Measurements from ENCODE around the gene KLC1. TPM values are rescaled to one million over a fixed set of nuclear protein-coding genes. Genes with fewer than 3 reads are reported as not detected.

KLC1 gene
- total and polyA plus RNA-seq, 10 of the 15 experiments (the other 5 are each of a cell fraction or from before 2014, with no cell fraction given), result 5.5 to 137 (median 76.1) TPM

DNA sequence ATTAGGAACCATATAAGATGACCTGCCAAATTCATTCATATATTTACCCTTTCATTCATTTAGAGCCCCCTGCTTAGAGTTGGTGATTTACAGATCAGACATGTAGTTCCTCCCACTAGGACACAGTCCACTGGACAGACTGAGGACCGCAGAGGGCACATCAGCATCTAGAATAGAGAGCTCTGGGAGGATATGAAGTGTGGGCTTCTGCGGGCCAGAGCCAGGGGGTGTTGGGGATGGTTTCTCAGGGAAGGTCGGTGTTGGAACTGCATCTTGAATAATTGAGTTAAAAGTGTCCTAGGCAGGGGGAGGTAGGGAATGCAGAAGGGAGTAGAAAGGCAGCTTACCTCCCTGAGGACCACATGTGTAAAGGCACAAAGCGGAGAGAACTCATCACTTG is 42.9 kb downstream of the KLC1 start:
- ChIA-PET RAD21 (ENCODE audit: unreplicated experiment) (no interaction called here), CTCF (no interaction called here), SMC1A (ENCODE audit: uncharacterized antibody, unreplicated experiment) (interaction anchor here (0.9 to 1.1 kb wide), 2 partner anchors 8 to 11 kb away, joined by 3 to 4 read pairs; no protein-coding TSS in a partner anchor), POLR2A (interaction anchor here (1.4 kb wide), 1 partner anchor 20 kb away, joined by 3 read pairs; no protein-coding TSS in a partner anchor)
- H3K36me3 ChIP-seq (ENCODE audit: control insufficient read depth in 2 of 2, insufficient read depth in 2 of 2, low read length in 1 of 2), result peaks cover 13 to 49% of the 10 kb centered on the region in 2 experiments
- no peak overlapping the region for H3K27ac ChIP-seq (ENCODE audit: control insufficient read depth, insufficient read depth)
- intact Hi-C loops (cut with micrococcal nuclease; ENCODE audit: unreplicated experiment), result no loop called here
- WGBS (ENCODE audit: insufficient coverage, insufficient replicate concordance, low lambda C conversion rate, missing lambda C conversion rate), result 96% methylated on average over 4 of the region's 4 CpGs
- TSS peak; percentile 15 for BruUV-seq (replicated peaks)
- no peak overlapping the region for H3K4me3 ChIP-seq
- DNase-seq (ENCODE audit: low read depth, low spot score) (no peak), ATAC-seq (no peak), FAIRE-seq (no peak)
- H2AFZ ChIP-seq (ENCODE audit: control insufficient read depth, low read depth, low read length), result no peak overlapping the region
- no peak overlapping the region for H3K9ac ChIP-seq (ENCODE audit: control insufficient read depth, insufficient read depth, low read length)
- H3K27me3 ChIP-seq (replicated peaks in 1 of 2; ENCODE audit: control insufficient read depth in 2 of 2, insufficient read depth in 2 of 2, low read length in 1 of 2), result no peaks in the 10 kb centered on the region
- no peaks in the 10 kb centered on the region for H3K9me3 ChIP-seq (replicated peaks; ENCODE audit: control insufficient read depth, insufficient read depth, low read length)
- in situ Hi-C loops (cut with MboI), result no loop called here
- no peak overlapping the region for H3K4me2 ChIP-seq (ENCODE audit: control insufficient read depth, insufficient read depth)
- H3K4me1 ChIP-seq (ENCODE audit: control insufficient read depth, insufficient read depth, low read length), result no peaks in the 10 kb centered on the region
- no peaks in the 10 kb centered on the region for H4K20me1 ChIP-seq (ENCODE audit: control insufficient read depth, insufficient read depth)
- H3K79me2 ChIP-seq (ENCODE audit: control insufficient read depth, insufficient read depth, low read length), result no peaks in the 10 kb centered on the region
- TF ChIP-seq ZZZ3 (IDR thresholded peaks at IDR 0.05; ENCODE audit: control insufficient read depth, insufficient read length, low read depth), result no peak
- TF ChIP-seq RCOR1 (conservative IDR thresholded peaks at IDR 0.05; ENCODE audit: low read depth, low read length), result no peak
- TF ChIP-seq CREM (IDR thresholded peaks at IDR 0.05; ENCODE audit: low read depth), result no peak
- TF ChIP-seq, protein P1, sequence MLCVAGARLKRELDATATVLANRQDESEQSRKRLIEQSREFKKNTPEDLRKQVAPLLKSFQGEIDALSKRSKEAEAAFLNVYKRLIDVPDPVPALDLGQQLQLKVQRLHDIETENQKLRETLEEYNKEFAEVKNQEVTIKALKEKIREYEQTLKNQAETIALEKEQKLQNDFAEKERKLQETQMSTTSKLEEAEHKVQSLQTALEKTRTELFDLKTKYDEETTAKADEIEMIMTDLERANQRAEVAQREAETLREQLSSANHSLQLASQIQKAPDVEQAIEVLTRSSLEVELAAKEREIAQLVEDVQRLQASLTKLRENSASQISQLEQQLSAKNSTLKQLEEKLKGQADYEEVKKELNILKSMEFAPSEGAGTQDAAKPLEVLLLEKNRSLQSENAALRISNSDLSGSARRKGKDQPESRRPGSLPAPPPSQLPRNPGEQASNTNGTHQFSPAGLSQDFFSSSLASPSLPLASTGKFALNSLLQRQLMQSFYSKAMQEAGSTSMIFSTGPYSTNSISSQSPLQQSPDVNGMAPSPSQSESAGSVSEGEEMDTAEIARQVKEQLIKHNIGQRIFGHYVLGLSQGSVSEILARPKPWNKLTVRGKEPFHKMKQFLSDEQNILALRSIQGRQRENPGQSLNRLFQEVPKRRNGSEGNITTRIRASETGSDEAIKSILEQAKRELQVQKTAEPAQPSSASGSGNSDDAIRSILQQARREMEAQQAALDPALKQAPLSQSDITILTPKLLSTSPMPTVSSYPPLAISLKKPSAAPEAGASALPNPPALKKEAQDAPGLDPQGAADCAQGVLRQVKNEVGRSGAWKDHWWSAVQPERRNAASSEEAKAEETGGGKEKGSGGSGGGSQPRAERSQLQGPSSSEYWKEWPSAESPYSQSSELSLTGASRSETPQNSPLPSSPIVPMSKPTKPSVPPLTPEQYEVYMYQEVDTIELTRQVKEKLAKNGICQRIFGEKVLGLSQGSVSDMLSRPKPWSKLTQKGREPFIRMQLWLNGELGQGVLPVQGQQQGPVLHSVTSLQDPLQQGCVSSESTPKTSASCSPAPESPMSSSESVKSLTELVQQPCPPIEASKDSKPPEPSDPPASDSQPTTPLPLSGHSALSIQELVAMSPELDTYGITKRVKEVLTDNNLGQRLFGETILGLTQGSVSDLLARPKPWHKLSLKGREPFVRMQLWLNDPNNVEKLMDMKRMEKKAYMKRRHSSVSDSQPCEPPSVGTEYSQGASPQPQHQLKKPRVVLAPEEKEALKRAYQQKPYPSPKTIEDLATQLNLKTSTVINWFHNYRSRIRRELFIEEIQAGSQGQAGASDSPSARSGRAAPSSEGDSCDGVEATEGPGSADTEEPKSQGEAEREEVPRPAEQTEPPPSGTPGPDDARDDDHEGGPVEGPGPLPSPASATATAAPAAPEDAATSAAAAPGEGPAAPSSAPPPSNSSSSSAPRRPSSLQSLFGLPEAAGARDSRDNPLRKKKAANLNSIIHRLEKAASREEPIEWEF (IDR thresholded peaks at IDR 0.05; ENCODE audit: insufficient replicate concordance, low read depth, low read length), result no peak
- TF ChIP-seq ZNF217 (IDR thresholded peaks at IDR 0.05), result no peak
- TF ChIP-seq, protein P2, sequence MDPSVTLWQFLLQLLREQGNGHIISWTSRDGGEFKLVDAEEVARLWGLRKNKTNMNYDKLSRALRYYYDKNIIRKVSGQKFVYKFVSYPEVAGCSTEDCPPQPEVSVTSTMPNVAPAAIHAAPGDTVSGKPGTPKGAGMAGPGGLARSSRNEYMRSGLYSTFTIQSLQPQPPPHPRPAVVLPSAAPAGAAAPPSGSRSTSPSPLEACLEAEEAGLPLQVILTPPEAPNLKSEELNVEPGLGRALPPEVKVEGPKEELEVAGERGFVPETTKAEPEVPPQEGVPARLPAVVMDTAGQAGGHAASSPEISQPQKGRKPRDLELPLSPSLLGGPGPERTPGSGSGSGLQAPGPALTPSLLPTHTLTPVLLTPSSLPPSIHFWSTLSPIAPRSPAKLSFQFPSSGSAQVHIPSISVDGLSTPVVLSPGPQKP (IDR thresholded peaks at IDR 0.05; ENCODE audit: low read depth, low read length), result no peak
- TF ChIP-seq SREBF1 (IDR thresholded peaks at IDR 0.05; ENCODE audit: low read length), result no peak
- TF ChIP-seq, protein P3, sequence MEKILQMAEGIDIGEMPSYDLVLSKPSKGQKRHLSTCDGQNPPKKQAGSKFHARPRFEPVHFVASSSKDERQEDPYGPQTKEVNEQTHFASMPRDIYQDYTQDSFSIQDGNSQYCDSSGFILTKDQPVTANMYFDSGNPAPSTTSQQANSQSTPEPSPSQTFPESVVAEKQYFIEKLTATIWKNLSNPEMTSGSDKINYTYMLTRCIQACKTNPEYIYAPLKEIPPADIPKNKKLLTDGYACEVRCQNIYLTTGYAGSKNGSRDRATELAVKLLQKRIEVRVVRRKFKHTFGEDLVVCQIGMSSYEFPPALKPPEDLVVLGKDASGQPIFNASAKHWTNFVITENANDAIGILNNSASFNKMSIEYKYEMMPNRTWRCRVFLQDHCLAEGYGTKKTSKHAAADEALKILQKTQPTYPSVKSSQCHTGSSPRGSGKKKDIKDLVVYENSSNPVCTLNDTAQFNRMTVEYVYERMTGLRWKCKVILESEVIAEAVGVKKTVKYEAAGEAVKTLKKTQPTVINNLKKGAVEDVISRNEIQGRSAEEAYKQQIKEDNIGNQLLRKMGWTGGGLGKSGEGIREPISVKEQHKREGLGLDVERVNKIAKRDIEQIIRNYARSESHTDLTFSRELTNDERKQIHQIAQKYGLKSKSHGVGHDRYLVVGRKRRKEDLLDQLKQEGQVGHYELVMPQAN (conservative IDR thresholded peaks at IDR 0.05), result no peak
- no peak for TF ChIP-seq EGR1 (IDR thresholded peaks at IDR 0.05; ENCODE audit: borderline replicate concordance in 1 of 2, low read depth in 2 of 2, low read length in 2 of 2)
- TF ChIP-seq NFYB (IDR thresholded peaks at IDR 0.05; ENCODE audit: insufficient read depth, low read depth, low read length), result no peak
- no peak for TF ChIP-seq TCF3 (IDR thresholded peaks at IDR 0.05; ENCODE audit: borderline replicate concordance, insufficient read depth, low read depth, low read length)
- TF ChIP-seq, protein P4, sequence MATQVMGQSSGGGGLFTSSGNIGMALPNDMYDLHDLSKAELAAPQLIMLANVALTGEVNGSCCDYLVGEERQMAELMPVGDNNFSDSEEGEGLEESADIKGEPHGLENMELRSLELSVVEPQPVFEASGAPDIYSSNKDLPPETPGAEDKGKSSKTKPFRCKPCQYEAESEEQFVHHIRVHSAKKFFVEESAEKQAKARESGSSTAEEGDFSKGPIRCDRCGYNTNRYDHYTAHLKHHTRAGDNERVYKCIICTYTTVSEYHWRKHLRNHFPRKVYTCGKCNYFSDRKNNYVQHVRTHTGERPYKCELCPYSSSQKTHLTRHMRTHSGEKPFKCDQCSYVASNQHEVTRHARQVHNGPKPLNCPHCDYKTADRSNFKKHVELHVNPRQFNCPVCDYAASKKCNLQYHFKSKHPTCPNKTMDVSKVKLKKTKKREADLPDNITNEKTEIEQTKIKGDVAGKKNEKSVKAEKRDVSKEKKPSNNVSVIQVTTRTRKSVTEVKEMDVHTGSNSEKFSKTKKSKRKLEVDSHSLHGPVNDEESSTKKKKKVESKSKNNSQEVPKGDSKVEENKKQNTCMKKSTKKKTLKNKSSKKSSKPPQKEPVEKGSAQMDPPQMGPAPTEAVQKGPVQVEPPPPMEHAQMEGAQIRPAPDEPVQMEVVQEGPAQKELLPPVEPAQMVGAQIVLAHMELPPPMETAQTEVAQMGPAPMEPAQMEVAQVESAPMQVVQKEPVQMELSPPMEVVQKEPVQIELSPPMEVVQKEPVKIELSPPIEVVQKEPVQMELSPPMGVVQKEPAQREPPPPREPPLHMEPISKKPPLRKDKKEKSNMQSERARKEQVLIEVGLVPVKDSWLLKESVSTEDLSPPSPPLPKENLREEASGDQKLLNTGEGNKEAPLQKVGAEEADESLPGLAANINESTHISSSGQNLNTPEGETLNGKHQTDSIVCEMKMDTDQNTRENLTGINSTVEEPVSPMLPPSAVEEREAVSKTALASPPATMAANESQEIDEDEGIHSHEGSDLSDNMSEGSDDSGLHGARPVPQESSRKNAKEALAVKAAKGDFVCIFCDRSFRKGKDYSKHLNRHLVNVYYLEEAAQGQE (IDR thresholded peaks at IDR 0.05; ENCODE audit: low read depth, low read length), result no peak
- no peak for TF ChIP-seq DPF2 (IDR thresholded peaks at IDR 0.05)

Measured in GM12878 (cell line).